ENCODE results near the gene TRA2B. TPM values are rescaled to one million over a fixed set of nuclear protein-coding genes. Genes with fewer than 3 reads are reported as not detected.
A peak's percentile ranks its signal among the peaks of the same experiment; 100 is the strongest.

TRA2B gene
- total RNA-seq, 1 experiment from 2014 or later = 172 TPM

DNA sequence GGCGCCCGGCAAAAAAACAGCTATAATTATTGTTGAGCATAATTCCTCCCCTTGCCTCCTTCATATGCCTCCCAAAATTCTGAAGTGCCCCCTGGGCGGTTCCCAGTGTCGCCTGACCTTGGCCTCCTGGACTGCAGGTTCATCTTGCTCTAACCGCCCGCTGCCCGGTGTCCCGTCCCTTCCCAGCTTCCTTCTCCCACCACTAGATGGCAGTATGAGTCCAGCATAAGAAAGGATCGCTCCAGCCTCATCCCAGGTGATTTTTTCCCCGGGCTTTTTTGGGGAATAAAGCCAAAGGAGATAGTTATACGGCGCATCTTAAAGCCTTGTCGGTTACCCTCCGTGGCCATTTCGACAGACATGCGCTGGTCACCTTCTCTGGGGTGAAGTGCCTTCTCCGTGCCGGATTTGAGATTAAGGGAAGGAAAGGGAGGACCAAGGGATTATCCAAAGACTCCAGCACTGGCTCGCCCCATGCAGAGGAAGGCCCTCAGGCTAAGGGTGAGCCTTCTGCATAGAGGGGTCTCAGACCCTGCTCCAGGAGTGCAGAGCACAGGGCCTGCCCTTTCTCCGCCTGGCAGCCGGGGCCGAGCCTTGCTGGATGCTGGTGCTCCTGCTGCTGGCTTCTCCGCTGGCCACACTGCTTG is 45.8 kb upstream of the TRA2B start:
- Histone ChIP-seq H3K9me2 (ENCODE audit: insufficient read depth) (no peaks in the 10 kb centered on the region), H3K27ac (ENCODE audit: low read depth, low read length) (no peak overlapping the region), H3K79me2 (ENCODE audit: insufficient read depth, low read length) (no peaks in the 10 kb centered on the region), H3K4me1 (ENCODE audit: control insufficient read depth in 1 of 2, insufficient read depth in 2 of 2, low read length in 2 of 2) (peaks cover 0 to 5% of the 10 kb centered on the region in 2 experiments; a peak in 1 of 4 replicates), H3K4me2 (ENCODE audit: low read length) (peak overlapping the region; percentile 45; the same call in 1 of the 2 replicates), H2AFZ (ENCODE audit: low read depth, low read length, poor library complexity, severe bottlenecking) (peak overlapping the region; percentile 81), H3K9ac (ENCODE audit: low read length) (no peak overlapping the region), H3K27me3 (ENCODE audit: insufficient read depth, low read length) (no peaks in the 10 kb centered on the region), H3K36me3 (ENCODE audit: control insufficient read depth in 1 of 2, insufficient read depth in 2 of 2, low read length in 2 of 2) (no peaks in the 10 kb centered on the region), H3K9me3 (ENCODE audit: control insufficient read depth in 1 of 2, insufficient read depth in 1 of 2, low read depth in 1 of 2, low read length in 2 of 2) (no peaks in the 10 kb centered on the region), H4K20me1 (ENCODE audit: insufficient read depth) (no peaks in the 10 kb centered on the region), H3K4me3 (replicated peaks in 1 of 2; ENCODE audit: low read depth in 1 of 2, low read length in 2 of 2) (no peak overlapping the region)
- CTCF ChIA-PET = interaction anchor here (0.6 to 3.9 kb wide), 7 partner anchors 40 to 557 kb away, joined by 3 to 16 read pairs (median 4); no protein-coding TSS in a partner anchor
- ATAC-seq (peak; percentile 99), DNase-seq (ENCODE audit: low read depth, low spot score) (peak; percentile 59)
- RAD21 ChIA-PET (ENCODE audit: low non-redundant PET in 1 of 2, low total read pairs in 2 of 2, uncharacterized antibody in 2 of 2, unreplicated experiment in 2 of 2) = interaction anchor here (1.0 to 1.1 kb wide), 3 partner anchors 259 to 557 kb away, joined by 4 to 6 read pairs (median 4); no protein-coding TSS in a partner anchor
- POLR2A ChIA-PET = no interaction called here
- no TSS peak for BruUV-seq (replicated peaks)
- intact Hi-C loops (cut with micrococcal nuclease) = loop anchor here (1.0 to 10.0 kb wide), 6 partner anchors 259 to 841 kb away; no protein-coding TSS in a partner anchor
- TF ChIP-seq POLR2AphosphoS5 (IDR thresholded peaks at IDR 0.05; ENCODE audit: low read depth, low read length) = no peak
- TF ChIP-seq, protein P1, sequence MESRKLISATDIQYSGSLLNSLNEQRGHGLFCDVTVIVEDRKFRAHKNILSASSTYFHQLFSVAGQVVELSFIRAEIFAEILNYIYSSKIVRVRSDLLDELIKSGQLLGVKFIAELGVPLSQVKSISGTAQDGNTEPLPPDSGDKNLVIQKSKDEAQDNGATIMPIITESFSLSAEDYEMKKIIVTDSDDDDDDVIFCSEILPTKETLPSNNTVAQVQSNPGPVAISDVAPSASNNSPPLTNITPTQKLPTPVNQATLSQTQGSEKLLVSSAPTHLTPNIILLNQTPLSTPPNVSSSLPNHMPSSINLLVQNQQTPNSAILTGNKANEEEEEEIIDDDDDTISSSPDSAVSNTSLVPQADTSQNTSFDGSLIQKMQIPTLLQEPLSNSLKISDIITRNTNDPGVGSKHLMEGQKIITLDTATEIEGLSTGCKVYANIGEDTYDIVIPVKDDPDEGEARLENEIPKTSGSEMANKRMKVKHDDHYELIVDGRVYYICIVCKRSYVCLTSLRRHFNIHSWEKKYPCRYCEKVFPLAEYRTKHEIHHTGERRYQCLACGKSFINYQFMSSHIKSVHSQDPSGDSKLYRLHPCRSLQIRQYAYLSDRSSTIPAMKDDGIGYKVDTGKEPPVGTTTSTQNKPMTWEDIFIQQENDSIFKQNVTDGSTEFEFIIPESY (IDR thresholded peaks at IDR 0.05; ENCODE audit: extremely low read depth, insufficient replicate concordance, low read length) = no peak
- TF ChIP-seq YY1 (IDR thresholded peaks at IDR 0.05; ENCODE audit: extremely low read depth, insufficient replicate concordance, low read depth, low read length) = peak; percentile 30
- TF ChIP-seq RAD21 (IDR thresholded peaks at IDR 0.05; ENCODE audit: low read depth) = peak; percentile 98
- TF ChIP-seq SIN3A (IDR thresholded peaks at IDR 0.05; ENCODE audit: low read depth) = no peak
- TF ChIP-seq, protein P2, sequence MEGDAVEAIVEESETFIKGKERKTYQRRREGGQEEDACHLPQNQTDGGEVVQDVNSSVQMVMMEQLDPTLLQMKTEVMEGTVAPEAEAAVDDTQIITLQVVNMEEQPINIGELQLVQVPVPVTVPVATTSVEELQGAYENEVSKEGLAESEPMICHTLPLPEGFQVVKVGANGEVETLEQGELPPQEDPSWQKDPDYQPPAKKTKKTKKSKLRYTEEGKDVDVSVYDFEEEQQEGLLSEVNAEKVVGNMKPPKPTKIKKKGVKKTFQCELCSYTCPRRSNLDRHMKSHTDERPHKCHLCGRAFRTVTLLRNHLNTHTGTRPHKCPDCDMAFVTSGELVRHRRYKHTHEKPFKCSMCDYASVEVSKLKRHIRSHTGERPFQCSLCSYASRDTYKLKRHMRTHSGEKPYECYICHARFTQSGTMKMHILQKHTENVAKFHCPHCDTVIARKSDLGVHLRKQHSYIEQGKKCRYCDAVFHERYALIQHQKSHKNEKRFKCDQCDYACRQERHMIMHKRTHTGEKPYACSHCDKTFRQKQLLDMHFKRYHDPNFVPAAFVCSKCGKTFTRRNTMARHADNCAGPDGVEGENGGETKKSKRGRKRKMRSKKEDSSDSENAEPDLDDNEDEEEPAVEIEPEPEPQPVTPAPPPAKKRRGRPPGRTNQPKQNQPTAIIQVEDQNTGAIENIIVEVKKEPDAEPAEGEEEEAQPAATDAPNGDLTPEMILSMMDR (IDR thresholded peaks at IDR 0.05 in 2 of 3, conservative IDR thresholded peaks at IDR 0.05 in 1 of 3; ENCODE audit: borderline replicate concordance in 1 of 3, insufficient read depth in 1 of 3, low read depth in 2 of 3, low read length in 2 of 3) = peak; percentile 88 to 96 (median 91)

Measured in HCT116 (cell line).